WTC11 (cell line): ENCODE data around the gene RHOBTB3. TPM values are rescaled to one million over a fixed set of nuclear protein-coding genes. Genes with fewer than 3 reads are reported as not detected.
"Not testable (repeated sequence)": the region's sequence is repeated elsewhere in the genome, so short reads cannot be mapped to it uniquely, and the experiment has no call there.

Experiments
- ATAC-seq: fragments of 200-7000 bp; cut with Tn5 transposase; 2 replicates; pipeline ENCODE4 v1.10.0; 2021; ENCODE audit warnings: mild to moderate bottlenecking, moderate library complexity
- CTCF ChIA-PET: fragments of 300-600 bp; sonication (Branson Sonifier 250); formaldehyde crosslinking; loops from one replicate; lab custom pipeline; 2021; ENCODE audit warnings: antibody characterized with exemption; lab: Charles Lee
- POLR2A ChIA-PET: fragments of 350-600 bp; sonication (Branson Sonifier 250); formaldehyde crosslinking; loops from one replicate; lab custom pipeline; 2021; ENCODE audit warnings: antibody characterized with exemption; lab: Charles Lee
- DNase-seq: peaks from one replicate; pipeline ENCODE4 v3.0.0; 2021; ENCODE audit warnings: low spot score
- H3K27ac Mint-ChIP-seq: 2 replicates; pipeline ENCODE4 v1.8.0; 2021; ENCODE audit warnings: mixed read lengths
- H3K27me3 Mint-ChIP-seq: 2 replicates; pipeline ENCODE4 v1.8.0; 2021; ENCODE audit warnings: low read depth, mild to moderate bottlenecking, moderate library complexity, mixed read lengths
- H3K36me3 Mint-ChIP-seq: 2 replicates; pipeline ENCODE4 v1.8.0; 2021; ENCODE audit warnings: mixed read lengths
- H3K4me1 Mint-ChIP-seq: 2 replicates; pipeline ENCODE4 v1.8.0; 2022; ENCODE audit warnings: mixed read lengths
- H3K4me3 Mint-ChIP-seq: 2 replicates; pipeline ENCODE4 v1.8.0; 2021; ENCODE audit warnings: mild to moderate bottlenecking, moderate library complexity, mixed read lengths
- H3K9me3 Mint-ChIP-seq: 2 replicates; pipeline ENCODE4 v1.8.0; 2021; ENCODE audit warnings: mixed read lengths
- CREM ChIP-seq: sonication (generic); formaldehyde crosslinking; IDR thresholded peaks from 2 replicates; pipeline ENCODE4 v1.8.1; 2022; ENCODE audit warnings: mild to moderate bottlenecking, missing genetic modification reagents, moderate library complexity
- EMX1 ChIP-seq: fragments of 250-450 bp; sonication (Bioruptor Pico); IDR thresholded peaks from 2 replicates; pipeline ENCODE4 v1.8.0; 2021; ENCODE audit warnings: mild to moderate bottlenecking
- ESRRA ChIP-seq: sonication (generic); formaldehyde crosslinking; IDR thresholded peaks from 2 replicates; pipeline ENCODE4 v1.8.1; 2022; ENCODE audit warnings: mild to moderate bottlenecking, missing genetic modification reagents, borderline replicate concordance
- ETV6 ChIP-seq: sonication (generic); formaldehyde crosslinking; IDR thresholded peaks from 2 replicates; pipeline ENCODE4 v1.8.1; 2022; ENCODE audit warnings: mild to moderate bottlenecking, missing genetic modification reagents
- FOXK1 ChIP-seq: sonication (generic); formaldehyde crosslinking; IDR thresholded peaks from 2 replicates; pipeline ENCODE4 v1.8.0; 2022; ENCODE audit warnings: mild to moderate bottlenecking, moderate library complexity, missing genetic modification reagents
- GTF2I ChIP-seq: fragments of 250-450 bp; sonication (Bioruptor Pico); conservative IDR thresholded peaks from 2 replicates; pipeline ENCODE4 v1.4.0; 2021; ENCODE audit warnings: mild to moderate bottlenecking
- KAT7 ChIP-seq: sonication (generic); formaldehyde crosslinking; IDR thresholded peaks from 2 replicates; pipeline ENCODE4 v1.8.1; 2023; ENCODE audit warnings: missing genetic modification reagents, mild to moderate bottlenecking, borderline replicate concordance
- NR1H2 ChIP-seq: sonication (generic); formaldehyde crosslinking; IDR thresholded peaks from 2 replicates; pipeline ENCODE4 v1.9.0; 2021; ENCODE audit warnings: mild to moderate bottlenecking, moderate library complexity, missing genetic modification reagents
- NR2C2 ChIP-seq: sonication (generic); formaldehyde crosslinking; IDR thresholded peaks from 2 replicates; pipeline ENCODE4 v1.8.0; 2022; ENCODE audit warnings: mild to moderate bottlenecking, missing genetic modification reagents
- PRRX2 ChIP-seq: fragments of 250-450 bp; sonication (Bioruptor Pico); IDR thresholded peaks from 2 replicates; pipeline ENCODE4 v1.8.0; 2021; ENCODE audit warnings: mild to moderate bottlenecking
- SMAD3 ChIP-seq: sonication (generic); formaldehyde crosslinking; IDR thresholded peaks from 2 replicates; pipeline ENCODE4 v1.8.0; 2022; ENCODE audit warnings: missing genetic modification reagents, mild to moderate bottlenecking, borderline replicate concordance
- SMAD4 ChIP-seq: sonication (generic); formaldehyde crosslinking; IDR thresholded peaks from 2 replicates; pipeline ENCODE4 v1.8.0; 2022; ENCODE audit warnings: mild to moderate bottlenecking, missing genetic modification reagents
- SOX15 ChIP-seq: fragments of 250-450 bp; sonication (Bioruptor Pico); IDR thresholded peaks from 2 replicates; pipeline ENCODE4 v1.9.0; 2021; ENCODE audit warnings: mild to moderate bottlenecking
- TEAD4 ChIP-seq: sonication (generic); formaldehyde crosslinking; IDR thresholded peaks from 2 replicates; pipeline ENCODE4 v1.8.0; 2022; ENCODE audit warnings: mild to moderate bottlenecking, missing genetic modification reagents
- ZBTB21 ChIP-seq: sonication (generic); formaldehyde crosslinking; IDR thresholded peaks from 2 replicates; pipeline ENCODE4 v1.8.1; 2023; ENCODE audit warnings: mild to moderate bottlenecking, missing genetic modification reagents, borderline replicate concordance
- ZNF121 ChIP-seq: sonication (generic); formaldehyde crosslinking; IDR thresholded peaks from 2 replicates; pipeline ENCODE4 v1.8.0; 2023; ENCODE audit warnings: missing genetic modification reagents
- ZNF396 ChIP-seq: fragments of 250-450 bp; sonication (Bioruptor Pico); IDR thresholded peaks from 2 replicates; pipeline ENCODE4 v1.8.0; 2021; ENCODE audit warnings: mild to moderate bottlenecking, moderate library complexity, borderline replicate concordance
- total RNA-seq: library from RNA; stranded (reverse); gene quantifications from 3 replicates; pipeline ENCODE4 v1.2.3, GENCODE V29; 2021
- TF ChIP-seq, protein P1 (sequence below): fragments of 250-450 bp; sonication (Bioruptor Pico); conservative IDR thresholded peaks from 2 replicates; pipeline ENCODE4 v1.9.0; 2021; ENCODE audit warnings: mild to moderate bottlenecking
- TF ChIP-seq, protein P2 (sequence below): sonication (generic); formaldehyde crosslinking; IDR thresholded peaks from 2 replicates; pipeline ENCODE4 v1.8.1; 2023; ENCODE audit warnings: mild to moderate bottlenecking, missing genetic modification reagents, borderline replicate concordance
- TF ChIP-seq, protein P3 (sequence below): sonication (generic); formaldehyde crosslinking; IDR thresholded peaks from 2 replicates; pipeline ENCODE4 v1.8.1; 2023; ENCODE audit warnings: mild to moderate bottlenecking, missing genetic modification reagents

RHOBTB3 gene
- total RNA-seq, 1 experiment from 2014 or later = 13.8 TPM

DNA sequence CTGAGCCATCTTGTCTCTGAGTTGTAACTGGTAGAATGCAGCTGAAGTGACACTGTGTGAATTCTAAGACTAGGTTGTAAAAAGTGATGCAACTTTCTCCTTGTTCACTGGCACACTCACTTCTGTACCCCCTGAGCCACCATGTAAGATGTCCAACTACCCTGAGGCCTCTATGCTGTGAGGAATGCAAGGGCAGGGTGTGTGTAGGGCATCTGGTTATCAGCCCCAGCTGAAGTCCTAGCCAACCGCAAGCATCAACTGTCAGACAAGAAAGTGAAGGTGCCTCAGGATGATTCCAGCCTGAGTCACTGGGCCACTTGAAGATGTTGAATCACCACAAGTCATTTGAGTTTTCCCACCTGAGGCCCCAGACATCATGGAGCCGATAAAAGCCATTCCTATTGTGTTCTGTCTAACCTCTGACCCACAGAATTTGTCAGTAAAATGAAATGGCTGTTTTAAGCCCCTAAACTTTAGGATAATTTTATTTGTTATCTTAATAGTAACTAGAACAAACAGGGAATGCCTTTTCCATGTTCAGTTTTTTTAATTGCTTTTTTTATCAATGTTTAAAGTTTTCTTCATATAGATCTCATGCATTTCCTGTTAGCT lies 18.7 kb upstream of the RHOBTB3 start:
- DNase-seq (no peak), ATAC-seq (no peak)
- peak overlapping the region; percentile 48 for H3K4me3 Mint-ChIP-seq
- no peak for TF ChIP-seq FOXK1 (CRISPR knock-in tag)
- TF ChIP-seq, protein P1, sequence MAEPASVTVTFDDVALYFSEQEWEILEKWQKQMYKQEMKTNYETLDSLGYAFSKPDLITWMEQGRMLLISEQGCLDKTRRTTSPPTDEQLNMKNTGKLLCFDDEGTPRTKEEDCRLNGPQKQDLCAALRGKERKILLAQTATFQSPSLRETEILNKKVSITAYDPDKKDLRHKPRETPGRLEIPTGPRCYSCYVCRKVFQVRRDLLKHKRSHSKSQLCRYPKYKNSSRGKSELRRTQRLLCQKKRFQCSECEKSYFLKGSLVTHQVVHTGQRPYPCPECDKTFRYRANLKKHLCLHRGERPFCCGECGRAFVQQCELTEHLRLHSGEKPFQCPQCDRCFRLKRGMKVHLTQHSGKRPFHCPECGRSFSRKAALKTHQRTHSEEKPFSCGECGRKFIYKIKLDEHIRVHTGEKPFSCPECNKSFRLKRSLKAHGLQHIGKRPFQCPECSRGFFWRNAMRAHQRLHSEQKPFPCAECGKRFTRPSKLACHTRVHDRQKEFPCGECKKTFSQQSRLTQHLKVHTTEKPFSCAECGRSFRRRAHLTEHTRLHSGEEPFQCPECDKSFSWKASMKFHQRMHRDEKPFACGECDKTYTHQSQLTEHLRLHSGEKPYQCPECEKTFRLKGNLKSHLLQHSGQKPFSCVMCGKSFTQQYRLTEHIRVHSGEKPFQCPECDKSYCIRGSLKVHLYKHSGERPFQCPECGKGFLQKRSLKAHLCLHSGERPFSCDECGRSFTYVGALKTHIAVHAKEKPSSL (CRISPR knock-in tag) = no peak
- TF ChIP-seq NR1H2 (CRISPR knock-in tag) = no peak
- no peak for TF ChIP-seq SOX15 (CRISPR knock-in tag)
- no peak for TF ChIP-seq ESRRA (CRISPR knock-in tag)
- no peak for TF ChIP-seq ZNF121 (CRISPR knock-in tag)
- no peak for TF ChIP-seq CREM
- TF ChIP-seq SMAD3 (CRISPR knock-in tag) = no peak
- TF ChIP-seq SMAD4 = no peak
- no peak for TF ChIP-seq ZNF396
- TF ChIP-seq TEAD4 (CRISPR knock-in tag) = no peak
- TF ChIP-seq, protein P2, sequence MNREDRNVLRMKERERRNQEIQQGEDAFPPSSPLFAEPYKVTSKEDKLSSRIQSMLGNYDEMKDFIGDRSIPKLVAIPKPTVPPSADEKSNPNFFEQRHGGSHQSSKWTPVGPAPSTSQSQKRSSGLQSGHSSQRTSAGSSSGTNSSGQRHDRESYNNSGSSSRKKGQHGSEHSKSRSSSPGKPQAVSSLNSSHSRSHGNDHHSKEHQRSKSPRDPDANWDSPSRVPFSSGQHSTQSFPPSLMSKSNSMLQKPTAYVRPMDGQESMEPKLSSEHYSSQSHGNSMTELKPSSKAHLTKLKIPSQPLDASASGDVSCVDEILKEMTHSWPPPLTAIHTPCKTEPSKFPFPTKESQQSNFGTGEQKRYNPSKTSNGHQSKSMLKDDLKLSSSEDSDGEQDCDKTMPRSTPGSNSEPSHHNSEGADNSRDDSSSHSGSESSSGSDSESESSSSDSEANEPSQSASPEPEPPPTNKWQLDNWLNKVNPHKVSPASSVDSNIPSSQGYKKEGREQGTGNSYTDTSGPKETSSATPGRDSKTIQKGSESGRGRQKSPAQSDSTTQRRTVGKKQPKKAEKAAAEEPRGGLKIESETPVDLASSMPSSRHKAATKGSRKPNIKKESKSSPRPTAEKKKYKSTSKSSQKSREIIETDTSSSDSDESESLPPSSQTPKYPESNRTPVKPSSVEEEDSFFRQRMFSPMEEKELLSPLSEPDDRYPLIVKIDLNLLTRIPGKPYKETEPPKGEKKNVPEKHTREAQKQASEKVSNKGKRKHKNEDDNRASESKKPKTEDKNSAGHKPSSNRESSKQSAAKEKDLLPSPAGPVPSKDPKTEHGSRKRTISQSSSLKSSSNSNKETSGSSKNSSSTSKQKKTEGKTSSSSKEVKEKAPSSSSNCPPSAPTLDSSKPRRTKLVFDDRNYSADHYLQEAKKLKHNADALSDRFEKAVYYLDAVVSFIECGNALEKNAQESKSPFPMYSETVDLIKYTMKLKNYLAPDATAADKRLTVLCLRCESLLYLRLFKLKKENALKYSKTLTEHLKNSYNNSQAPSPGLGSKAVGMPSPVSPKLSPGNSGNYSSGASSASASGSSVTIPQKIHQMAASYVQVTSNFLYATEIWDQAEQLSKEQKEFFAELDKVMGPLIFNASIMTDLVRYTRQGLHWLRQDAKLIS (CRISPR knock-in tag) = no peak
- TF ChIP-seq GTF2I (CRISPR knock-in tag) = no peak
- TF ChIP-seq KAT7 (CRISPR knock-in tag) = no peak
- TF ChIP-seq NR2C2 (CRISPR knock-in tag) = no peak
- no peak for TF ChIP-seq ZBTB21
- no peak for TF ChIP-seq ETV6
- TF ChIP-seq PRRX2 (CRISPR knock-in tag) = no peak
- TF ChIP-seq, protein P3, sequence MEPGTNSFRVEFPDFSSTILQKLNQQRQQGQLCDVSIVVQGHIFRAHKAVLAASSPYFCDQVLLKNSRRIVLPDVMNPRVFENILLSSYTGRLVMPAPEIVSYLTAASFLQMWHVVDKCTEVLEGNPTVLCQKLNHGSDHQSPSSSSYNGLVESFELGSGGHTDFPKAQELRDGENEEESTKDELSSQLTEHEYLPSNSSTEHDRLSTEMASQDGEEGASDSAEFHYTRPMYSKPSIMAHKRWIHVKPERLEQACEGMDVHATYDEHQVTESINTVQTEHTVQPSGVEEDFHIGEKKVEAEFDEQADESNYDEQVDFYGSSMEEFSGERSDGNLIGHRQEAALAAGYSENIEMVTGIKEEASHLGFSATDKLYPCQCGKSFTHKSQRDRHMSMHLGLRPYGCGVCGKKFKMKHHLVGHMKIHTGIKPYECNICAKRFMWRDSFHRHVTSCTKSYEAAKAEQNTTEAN = no peak
- no peak for TF ChIP-seq EMX1 (CRISPR knock-in tag)
- peaks cover 40% of the 10 kb centered on the region for H3K27me3 Mint-ChIP-seq
- H3K4me1 Mint-ChIP-seq = peaks cover 20% of the 10 kb centered on the region
- no peaks in the 10 kb centered on the region for H3K36me3 Mint-ChIP-seq
- CTCF ChIA-PET = interaction anchor here (0.8 kb wide), 1 partner anchor 48 kb away, joined by 3 read pairs; no protein-coding TSS in a partner anchor
- POLR2A ChIA-PET = interaction anchor here (1.3 to 2.9 kb wide), 2 partner anchors 19 to 66 kb away, joined by 4 to 19 read pairs; partner anchors contain the start of genes RFESD and RHOBTB3
- H3K27ac Mint-ChIP-seq = no peak overlapping the region
- H3K9me3 Mint-ChIP-seq = no peaks in the 10 kb centered on the region

DNA sequence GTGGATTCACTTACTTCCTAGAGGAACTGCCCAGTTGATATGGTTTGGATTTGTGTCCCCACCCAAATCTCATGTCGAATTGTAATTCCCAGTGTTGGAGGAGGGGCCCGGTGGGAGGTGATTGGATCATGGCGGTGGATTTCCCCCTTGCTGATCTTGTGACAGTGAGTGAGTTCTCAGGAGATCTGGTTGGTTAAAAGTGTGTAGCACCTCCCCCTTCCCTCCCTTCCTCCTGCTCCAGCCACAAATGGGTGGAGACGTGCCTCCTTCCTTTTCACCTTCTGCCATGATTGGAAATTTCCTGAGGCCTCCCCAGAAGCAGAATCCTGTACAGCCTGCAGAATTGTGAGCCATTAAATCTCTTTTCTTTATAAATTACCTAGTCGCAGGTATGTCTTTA lies 17.9 kb upstream of the RHOBTB3 start:
- Mint-ChIP-seq H3K27me3 (peaks cover 40% of the 10 kb centered on the region), H3K4me1 (peaks cover 20% of the 10 kb centered on the region)
- H3K27ac Mint-ChIP-seq, H3K9me3 Mint-ChIP-seq, H3K36me3 Mint-ChIP-seq, DNase-seq, CTCF ChIA-PET, POLR2A ChIA-PET, H3K4me3 Mint-ChIP-seq: not testable (repeated sequence)
- ATAC-seq = peak; percentile 18
